CD8-positive, alpha-beta memory T cell (primary cell): ENCODE results near the gene KIAA1958. TPM values are rescaled to one million over a fixed set of nuclear protein-coding genes. Genes with fewer than 3 reads are reported as not detected.

Experiments used
- CTCF ChIA-PET: fragments of 350-600 bp; sonication (Branson Sonifier 250); formaldehyde crosslinking; loops from one replicate; lab custom pipeline; 2021; ENCODE audit warnings: antibody characterized with exemption; lab: Charles Lee
- POLR2A ChIA-PET: fragments of 350-600 bp; sonication (Branson Sonifier 250); formaldehyde crosslinking; loops from one replicate; lab custom pipeline; 2021; ENCODE audit warnings: antibody characterized with exemption; lab: Charles Lee
- DNase-seq, 5 donors: peaks; one replicate each; pipeline versions ENCODE4 v3.0.0 to v3.0.0-alpha.2; 2020 to 2022; ENCODE audit warnings: mixed read lengths in 1 of 5
- H3K27ac ChIP-seq: one replicate; pipeline ENCODE4 v1.7.0; 2013; ENCODE audit warnings: low read depth, mild to moderate bottlenecking, low read length, moderate library complexity
- H3K27me3 ChIP-seq: 2 replicates; pipeline ENCODE4 v1.7.0; 2013; ENCODE audit warnings: low read length, mild to moderate bottlenecking; ENCODE audit not compliant: insufficient read depth, poor library complexity, severe bottlenecking
- H3K36me3 ChIP-seq: 2 replicates; pipeline ENCODE4 v1.7.0; 2013; ENCODE audit warnings: mild to moderate bottlenecking, low read length, moderate library complexity; ENCODE audit not compliant: insufficient read depth
- H3K4me1 ChIP-seq: 2 replicates; pipeline ENCODE4 v1.7.0; 2013; ENCODE audit warnings: mild to moderate bottlenecking, low read length, moderate library complexity; ENCODE audit not compliant: insufficient read depth
- H3K4me3 ChIP-seq: 2 replicates; pipeline ENCODE4 v1.7.0; 2013; ENCODE audit warnings: mild to moderate bottlenecking, low read length
- H3K9me3 ChIP-seq: 2 replicates; pipeline ENCODE4 v1.7.0; 2013; ENCODE audit warnings: mild to moderate bottlenecking, low read length
- H3K27ac Mint-ChIP-seq, 8 donors: one replicate each; pipeline ENCODE4 v1.8.0; 2020 to 2021; ENCODE audit warnings: mixed read lengths in 8 of 8, mild to moderate bottlenecking in 6 of 8, inconsistent platforms in 3 of 8, moderate library complexity in 3 of 8
- H3K27me3 Mint-ChIP-seq, 2 donors: one replicate each; pipeline ENCODE4 v1.8.0; 2020 to 2021; ENCODE audit warnings: mixed read lengths in 2 of 2, mild to moderate bottlenecking in 1 of 2, moderate library complexity in 1 of 2
- H3K36me3 Mint-ChIP-seq, 3 donors: one replicate each; pipeline ENCODE4 v1.8.0; 2020 to 2021; ENCODE audit warnings: mixed read lengths in 3 of 3, inconsistent platforms in 1 of 3, mild to moderate bottlenecking in 1 of 3
- H3K4me1 Mint-ChIP-seq, 3 donors: one replicate each; pipeline ENCODE4 v1.8.0; 2020 to 2021; ENCODE audit warnings: mixed read lengths in 3 of 3, inconsistent platforms in 1 of 3, mild to moderate bottlenecking in 1 of 3
- H3K4me3 Mint-ChIP-seq, 7 donors: one replicate each; pipeline ENCODE4 v1.8.0; 2020 to 2021; ENCODE audit warnings: mixed read lengths in 7 of 7, mild to moderate bottlenecking in 6 of 7, moderate library complexity in 4 of 7, inconsistent platforms in 2 of 7
- H3K9me3 Mint-ChIP-seq, 5 donors: one replicate each; pipeline ENCODE4 v1.8.0; 2020 to 2022; ENCODE audit warnings: mixed read lengths in 5 of 5, mild to moderate bottlenecking in 3 of 5, moderate library complexity in 2 of 5, inconsistent platforms in 1 of 5
- polyA plus RNA-seq: library from polyadenylated mRNA; unstranded; fragments of 300-500 nt; fragmentation: Illumina TruSeq; gene quantifications from one replicate; pipeline ENCODE4 v1.2.3, GENCODE V29; 2021
- total RNA-seq, 2 experiments: library from RNA; stranded (reverse); gene quantifications; one replicate each; pipeline ENCODE4 v1.2.3, GENCODE V29; 2021

KIAA1958 gene
- total and polyA plus RNA-seq, 3 experiments from 2014 or later: 2.4 to 6.7 (median 6.4) TPM

- no peaks in the 10 kb centered on the region for H3K4me1 Mint-ChIP-seq
- ChIA-PET CTCF (no interaction called here), POLR2A (no interaction called here)
- H3K9me3 Mint-ChIP-seq: no peaks in the 10 kb centered on the region
- no peak overlapping the region for H3K4me3 Mint-ChIP-seq
- H3K27ac Mint-ChIP-seq: no peak overlapping the region
- H3K4me3 ChIP-seq: no peak overlapping the region
- H3K27me3 ChIP-seq: no peaks in the 10 kb centered on the region
- H3K27me3 Mint-ChIP-seq: no peaks in the 10 kb centered on the region
- no peaks in the 10 kb centered on the region for H3K9me3 ChIP-seq
- H3K27ac ChIP-seq: no peak overlapping the region
- no peaks in the 10 kb centered on the region for H3K4me1 ChIP-seq
- no peak for DNase-seq
- H3K36me3 ChIP-seq: no peaks in the 10 kb centered on the region
- H3K36me3 Mint-ChIP-seq: peaks cover 0 to 2% (median 1%) of the 10 kb centered on the region in 3 donors
Observed at GRCh38 chr9:112621018-112621655, 134.5 kb downstream of the KIAA1958 start.

- H3K27ac ChIP-seq: no peak overlapping the region
- H3K27me3 ChIP-seq: no peaks in the 10 kb centered on the region
- no peaks in the 10 kb centered on the region for H3K36me3 Mint-ChIP-seq
- H3K9me3 Mint-ChIP-seq: no peaks in the 10 kb centered on the region
- no peaks in the 10 kb centered on the region for H3K36me3 ChIP-seq
- H3K4me3 ChIP-seq: no peak overlapping the region
- no peak overlapping the region for H3K4me3 Mint-ChIP-seq
- H3K27ac Mint-ChIP-seq: no peak overlapping the region
- CTCF ChIA-PET: no interaction called here
- no peak for DNase-seq
- H3K4me1 Mint-ChIP-seq: no peaks in the 10 kb centered on the region
- no peaks in the 10 kb centered on the region for H3K9me3 ChIP-seq
- POLR2A ChIA-PET: no interaction called here
- H3K4me1 ChIP-seq: no peaks in the 10 kb centered on the region
- H3K27me3 Mint-ChIP-seq: no peaks in the 10 kb centered on the region
Observed at GRCh38 chr9:112623198-112623597, 136.6 kb downstream of the KIAA1958 start.

GRCh38 chr9:112624711-112625707 is 138.4 kb downstream of the KIAA1958 start:
- H3K4me1 ChIP-seq: no peaks in the 10 kb centered on the region
- ChIA-PET POLR2A (no interaction called here), CTCF (no interaction called here)
- H3K36me3 ChIP-seq: no peaks in the 10 kb centered on the region
- no peaks in the 10 kb centered on the region for H3K36me3 Mint-ChIP-seq
- H3K27ac Mint-ChIP-seq: no peak overlapping the region
- H3K4me1 Mint-ChIP-seq: no peaks in the 10 kb centered on the region
- no peaks in the 10 kb centered on the region for H3K27me3 Mint-ChIP-seq
- H3K27me3 ChIP-seq: no peaks in the 10 kb centered on the region
- H3K4me3 ChIP-seq: no peak overlapping the region
- H3K27ac ChIP-seq: no peak overlapping the region
- H3K9me3 Mint-ChIP-seq: no peaks in the 10 kb centered on the region
- H3K9me3 ChIP-seq: no peaks in the 10 kb centered on the region
- DNase-seq: no peak
- no peak overlapping the region for H3K4me3 Mint-ChIP-seq

- Mint-ChIP-seq H3K4me3 (no peak overlapping the region), H3K36me3 (no peaks in the 10 kb centered on the region), H3K27me3 (peaks cover 0 to under 1% of the 10 kb centered on the region in 2 donors), H3K27ac (no peak overlapping the region), H3K9me3 (no peaks in the 10 kb centered on the region), H3K4me1 (no peaks in the 10 kb centered on the region)
- H3K9me3 ChIP-seq: no peaks in the 10 kb centered on the region
- H3K4me1 ChIP-seq: no peaks in the 10 kb centered on the region
- ChIA-PET POLR2A (no interaction called here), CTCF (interaction anchor here (0.8 kb wide), 1 partner anchor 10 kb away, joined by 3 read pairs; no protein-coding TSS in a partner anchor)
- H3K27ac ChIP-seq: no peak overlapping the region
- H3K4me3 ChIP-seq: no peak overlapping the region
- H3K27me3 ChIP-seq: no peaks in the 10 kb centered on the region
- DNase-seq: no peak
- no peaks in the 10 kb centered on the region for H3K36me3 ChIP-seq
Observed at GRCh38 chr9:112629671-112630485, 143.3 kb downstream of the KIAA1958 start.

- no peaks in the 10 kb centered on the region for H3K27me3 ChIP-seq
- ChIA-PET CTCF (no interaction called here), POLR2A (no interaction called here)
- Mint-ChIP-seq H3K4me3 (no peak overlapping the region), H3K9me3 (no peaks in the 10 kb centered on the region), H3K27ac (no peak overlapping the region), H3K36me3 (no peaks in the 10 kb centered on the region), H3K4me1 (no peaks in the 10 kb centered on the region), H3K27me3 (peaks cover 0 to 2% of the 10 kb centered on the region in 2 donors)
- no peaks in the 10 kb centered on the region for H3K4me1 ChIP-seq
- no peaks in the 10 kb centered on the region for H3K36me3 ChIP-seq
- H3K9me3 ChIP-seq: no peaks in the 10 kb centered on the region
- no peak for DNase-seq
- no peak overlapping the region for H3K27ac ChIP-seq
- no peak overlapping the region for H3K4me3 ChIP-seq
Observed at GRCh38 chr9:112631313-112632070, 144.9 kb downstream of the KIAA1958 start.

GRCh38 chr9:112640311-112640710 is 153.7 kb downstream of the KIAA1958 start:
- Histone ChIP-seq H3K27ac (no peak overlapping the region), H3K4me3 (no peak overlapping the region), H3K9me3 (no peaks in the 10 kb centered on the region), H3K27me3 (no peaks in the 10 kb centered on the region), H3K4me1 (no peaks in the 10 kb centered on the region), H3K36me3 (no peaks in the 10 kb centered on the region)
- peaks cover 13 to 20% of the 10 kb centered on the region in 2 donors for H3K27me3 Mint-ChIP-seq
- H3K36me3 Mint-ChIP-seq: peaks cover 5 to 52% (median 10%) of the 10 kb centered on the region in 3 donors
- peaks cover 11 to 22% (median 18%) of the 10 kb centered on the region in 5 donors for H3K9me3 Mint-ChIP-seq
- no peaks in the 10 kb centered on the region for H3K4me1 Mint-ChIP-seq
- no peak for DNase-seq
- H3K4me3 Mint-ChIP-seq: no peak overlapping the region
- POLR2A ChIA-PET: no interaction called here
- CTCF ChIA-PET: no interaction called here
- no peak overlapping the region for H3K27ac Mint-ChIP-seq

- Histone ChIP-seq H3K9me3 (no peaks in the 10 kb centered on the region), H3K4me3 (no peak overlapping the region), H3K36me3 (no peaks in the 10 kb centered on the region), H3K4me1 (no peaks in the 10 kb centered on the region), H3K27me3 (no peaks in the 10 kb centered on the region), H3K27ac (no peak overlapping the region)
- Mint-ChIP-seq H3K36me3 (peaks cover 14 to 66% (median 17%) of the 10 kb centered on the region in 3 donors), H3K27me3 (peaks cover 13 to 20% of the 10 kb centered on the region in 2 donors), H3K4me3 (no peak overlapping the region), H3K9me3 (peaks cover 18 to 37% (median 26%) of the 10 kb centered on the region in 5 donors), H3K4me1 (no peaks in the 10 kb centered on the region), H3K27ac (no peak overlapping the region)
- CTCF ChIA-PET: no interaction called here
- no peak for DNase-seq
- POLR2A ChIA-PET: no interaction called here
Observed at GRCh38 chr9:112642126-112642525, 155.5 kb downstream of the KIAA1958 start.
